ENCODE results near the gene SPINT2. TPM values are rescaled to one million over a fixed set of nuclear protein-coding genes. Genes with fewer than 3 reads are reported as not detected.

The SPINT2 gene
- total and polyA plus RNA-seq, 2 of the 13 experiments (the other 11 are each of a cell fraction or from before 2014, with no cell fraction given): 0.31 to 0.77 TPM

GRCh38 chr19:38309615-38310278 lies 45.4 kb downstream of the SPINT2 start (continued):
- no peak for TF ChIP-seq ZHX2 (IDR thresholded peaks at IDR 0.05; ENCODE audit: low read depth)
- TF ChIP-seq ZHX2 (CRISPR knock-in tag; IDR thresholded peaks at IDR 0.05; ENCODE audit: borderline replicate concordance): no peak
- TF ChIP-seq ZNF547 (CRISPR knock-in tag; IDR thresholded peaks at IDR 0.05): no peak
- no peak for TF ChIP-seq ZNF761 (CRISPR knock-in tag; conservative IDR thresholded peaks at IDR 0.05)
- no peak for TF ChIP-seq ESRRA (CRISPR knock-in tag; IDR thresholded peaks at IDR 0.05; ENCODE audit: low read depth)

- BruUV-seq (replicated peaks): no TSS peak
- Histone ChIP-seq H3K4me1 (ENCODE audit: insufficient read depth, low read length) (peaks cover 14% of the 10 kb centered on the region), H3K79me2 (ENCODE audit: insufficient read depth, low read length) (peaks cover 2% of the 10 kb centered on the region), H3K27ac (ENCODE audit: extremely low read length, insufficient read depth, low read length) (no peak overlapping the region), H3K9me3 (ENCODE audit: low read length) (no peaks in the 10 kb centered on the region), H3K9ac (ENCODE audit: insufficient read depth, low read depth, low read length) (no peak overlapping the region), H2AFZ (ENCODE audit: low read length) (no peak overlapping the region), H4K20me1 (ENCODE audit: insufficient read depth, low read length) (no peaks in the 10 kb centered on the region), H3K4me3 (replicated peaks in 1 of 3; ENCODE audit: insufficient read depth in 1 of 3, low read depth in 2 of 3, low read length in 3 of 3) (no peak overlapping the region), H3K4me2 (ENCODE audit: low read depth, low read length) (no peak overlapping the region), H3K36me3 (replicated peaks in 1 of 2; ENCODE audit: control insufficient read depth in 1 of 2, insufficient read depth in 2 of 2, low read length in 2 of 2) (peaks cover 3 to 6% of the 10 kb centered on the region in 2 experiments; a peak in 3 of 5 replicates), H3K27me3 (ENCODE audit: control insufficient read depth in 1 of 2, insufficient read depth in 2 of 2, low read length in 2 of 2) (no peaks in the 10 kb centered on the region; a peak in 2 of 5 replicates)
- in situ Hi-C loops (cut with HindIII; ENCODE audit: extremely low pct_ligation_motif_present, low pct_unique_long_range_greater_than_20kb) (no loop called here), intact Hi-C loops (cut with micrococcal nuclease; ENCODE audit: unreplicated experiment) (no loop called here)
- ChIA-PET POLR2A (no interaction called here), CTCF (ENCODE audit: low intra/inter-chr PET ratio, low total read pairs) (no interaction called here)
- DNase-seq (ENCODE audit: low spot score) (no peak), ATAC-seq (no peak), FAIRE-seq (no peak)
- WGBS (ENCODE audit: low lambda C conversion rate): 97% methylated on average over 2 of the region's 2 CpGs
- TF ChIP-seq ELF3 (CRISPR knock-in tag; IDR thresholded peaks at IDR 0.05) (no peak), ZNF33A (CRISPR knock-in tag; IDR thresholded peaks at IDR 0.05; ENCODE audit: borderline replicate concordance) (no peak), ZNF335 (CRISPR knock-in tag; IDR thresholded peaks at IDR 0.05) (no peak), RBM39 (IDR thresholded peaks at IDR 0.05; ENCODE audit: low read depth, low read length, poor library complexity, severe bottlenecking) (no peak), HMGXB4 (CRISPR knock-in tag; IDR thresholded peaks at IDR 0.05; ENCODE audit: borderline replicate concordance in 1 of 2, low read depth in 1 of 2) (no peak), ZNF772 (CRISPR knock-in tag; IDR thresholded peaks at IDR 0.05) (no peak), BRCA1 (CRISPR knock-in tag; IDR thresholded peaks at IDR 0.05) (no peak), U2AF2 (IDR thresholded peaks at IDR 0.05; ENCODE audit: low read depth, low read length) (no peak), ZMYM2 (CRISPR knock-in tag; IDR thresholded peaks at IDR 0.05) (no peak)
These were observed 45.9 kb downstream of the SPINT2 start for GRCh38 chr19:38310279-38310670.
